ENCODE data around the gene ADPRHL1.
"Not testable (repeated sequence)": the region's sequence is repeated elsewhere in the genome, so short reads cannot be mapped to it uniquely, and the experiment has no call there.

ADPRHL1 gene

DNA sequence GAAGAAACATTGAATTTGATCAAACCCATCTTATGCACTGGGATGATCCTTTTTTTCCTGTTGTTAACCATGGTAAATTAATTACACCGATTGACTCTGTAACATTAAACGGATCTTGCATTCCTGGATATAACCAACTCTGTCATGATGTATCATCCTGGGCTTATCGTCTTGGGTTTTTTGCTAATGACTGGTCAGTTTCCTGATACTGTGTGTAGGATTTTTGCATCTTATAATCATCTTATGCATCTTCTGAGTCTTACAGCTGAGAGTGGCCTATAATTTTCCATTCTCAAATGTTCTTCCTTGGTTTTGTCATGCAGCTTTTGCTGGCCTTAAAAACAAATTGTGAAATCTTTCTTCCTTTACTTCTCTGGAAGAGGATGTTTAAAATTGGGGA lies 24.4 kb upstream of the ADPRHL1 start:
- DNase-seq, result no peak

DNA sequence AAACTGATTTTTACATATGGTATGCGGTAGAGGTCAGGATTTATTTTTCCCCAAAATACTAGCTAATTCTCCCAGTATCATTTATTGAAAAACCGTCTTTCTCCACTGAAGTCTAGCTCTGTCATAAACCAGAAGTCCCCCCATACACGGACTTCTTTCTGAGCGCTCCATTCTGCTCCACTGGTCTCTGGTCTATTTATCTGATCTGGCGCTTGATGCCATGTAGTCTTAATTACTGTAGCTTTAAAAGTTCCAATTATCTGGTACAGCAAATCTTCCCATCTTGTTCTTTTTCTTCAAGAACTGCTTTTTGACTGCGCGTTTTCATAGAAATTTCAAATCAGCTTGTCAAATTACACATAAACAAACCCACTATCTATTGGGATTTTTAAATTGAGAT lies 23.5 kb upstream of the ADPRHL1 start:
- DNase-seq, result no peak

DNA sequence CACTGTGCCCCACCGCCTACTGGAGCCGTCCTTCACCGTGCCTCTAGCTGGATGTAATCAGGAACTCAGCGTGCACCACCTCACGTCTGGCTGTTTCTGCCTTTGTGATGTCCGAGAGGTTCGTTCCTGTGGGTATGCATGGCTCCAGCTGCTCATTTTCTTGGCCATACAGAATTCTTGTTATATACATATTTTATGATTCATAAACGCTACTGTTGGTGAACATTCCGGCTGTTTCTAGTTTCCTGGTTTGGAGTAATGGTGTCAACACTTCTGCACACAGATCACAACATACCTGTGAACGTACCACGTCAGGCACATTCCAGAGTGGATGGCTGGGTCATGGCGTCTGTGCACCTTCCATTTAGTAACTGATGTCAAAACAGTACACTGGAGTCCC lies 22.6 kb upstream of the ADPRHL1 start:
- no peak for DNase-seq

DNA sequence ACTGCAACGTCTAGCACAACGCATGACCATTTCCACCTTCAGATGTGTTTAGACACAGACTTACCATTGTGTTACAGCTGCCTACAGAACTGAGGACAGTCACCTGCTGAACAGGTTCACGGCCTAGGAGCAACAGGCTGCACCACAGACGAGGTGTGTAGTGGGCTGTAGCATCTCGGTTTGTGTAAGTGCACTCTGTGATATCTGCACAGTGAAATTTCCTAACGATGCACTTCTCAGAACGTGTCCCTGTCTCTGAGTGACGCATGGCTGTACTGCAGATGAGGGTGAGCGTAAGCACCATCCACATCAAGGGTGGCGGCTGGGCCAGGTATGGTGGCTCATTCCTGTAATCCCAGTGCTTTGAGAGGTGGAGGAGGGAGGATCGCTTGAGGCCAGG lies 22.0 kb upstream of the ADPRHL1 start:
- DNase-seq, result no peak

DNA sequence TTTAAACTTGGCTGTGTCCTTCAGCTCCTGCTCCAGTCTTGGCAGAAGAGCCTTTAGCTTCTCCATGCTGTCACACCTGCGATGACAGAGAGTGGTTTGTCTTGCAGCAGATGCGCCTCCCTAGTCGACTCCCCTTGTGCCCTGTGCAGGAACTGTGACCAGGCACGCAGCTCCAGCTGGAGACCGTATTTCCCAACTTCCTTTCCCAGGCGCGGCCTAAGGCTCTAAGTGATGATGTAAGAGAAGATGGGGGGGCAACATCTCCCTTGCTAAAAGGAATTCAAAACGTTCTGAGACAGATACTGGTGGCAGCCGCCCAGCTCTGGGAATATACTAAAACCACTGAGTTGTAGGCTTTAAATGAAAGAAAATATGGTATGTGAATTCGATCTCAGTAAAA lies 20.9 kb upstream of the ADPRHL1 start:
- DNase-seq, result no peak

DNA sequence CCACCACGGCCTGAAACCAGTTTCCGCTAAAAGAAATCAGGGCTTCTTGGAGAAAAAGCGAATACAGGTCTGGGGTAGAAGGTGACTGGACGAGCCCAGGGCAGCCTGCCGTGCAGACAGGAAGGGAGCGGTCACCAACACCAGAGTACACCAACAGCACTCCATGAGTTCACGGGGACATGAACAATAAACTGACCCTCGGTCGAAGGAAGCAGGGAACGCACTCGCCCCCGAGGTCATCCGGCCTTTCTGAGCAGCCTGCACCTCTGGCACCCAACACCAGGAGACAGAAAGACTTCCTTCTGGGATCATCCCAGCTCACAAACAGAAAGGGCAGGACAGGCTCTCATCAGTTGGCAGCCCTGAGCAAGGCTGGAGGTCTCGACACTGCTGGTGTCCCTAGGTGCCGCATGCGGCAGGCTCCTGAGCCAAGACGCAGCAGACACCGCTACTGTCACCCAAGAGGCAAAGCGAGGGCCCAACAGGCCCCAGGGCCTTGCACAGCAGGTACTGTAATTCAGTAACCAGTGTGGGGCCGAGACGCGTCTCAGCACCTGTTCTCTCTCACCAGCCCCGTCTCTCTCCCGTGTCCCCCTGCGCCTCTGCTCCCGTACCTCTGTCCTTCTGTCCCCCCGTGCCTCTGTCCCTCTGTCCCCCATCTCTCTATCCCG lies 19.2 kb upstream of the ADPRHL1 start:
- DNase-seq, result no peak

DNA sequence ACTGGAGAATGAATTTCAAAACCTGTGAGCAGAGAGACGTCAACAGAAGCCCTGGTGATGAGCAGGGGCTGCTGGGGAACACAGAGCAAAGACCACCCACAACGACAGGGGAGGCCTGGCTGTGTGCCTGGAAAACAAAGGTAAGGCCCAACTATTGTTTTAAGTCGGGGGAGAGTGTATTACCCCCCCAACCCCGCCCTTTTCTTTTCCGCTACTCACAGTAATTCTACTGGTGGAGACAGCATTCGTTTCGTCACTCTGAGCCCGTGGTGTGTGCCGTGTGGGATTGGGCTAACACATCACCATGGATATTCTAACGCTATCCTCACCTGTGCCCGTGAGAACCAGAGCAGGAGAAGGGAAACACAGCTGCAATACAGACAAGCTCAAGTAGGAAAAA lies 18.6 kb upstream of the ADPRHL1 start:
- no peak for DNase-seq

DNA sequence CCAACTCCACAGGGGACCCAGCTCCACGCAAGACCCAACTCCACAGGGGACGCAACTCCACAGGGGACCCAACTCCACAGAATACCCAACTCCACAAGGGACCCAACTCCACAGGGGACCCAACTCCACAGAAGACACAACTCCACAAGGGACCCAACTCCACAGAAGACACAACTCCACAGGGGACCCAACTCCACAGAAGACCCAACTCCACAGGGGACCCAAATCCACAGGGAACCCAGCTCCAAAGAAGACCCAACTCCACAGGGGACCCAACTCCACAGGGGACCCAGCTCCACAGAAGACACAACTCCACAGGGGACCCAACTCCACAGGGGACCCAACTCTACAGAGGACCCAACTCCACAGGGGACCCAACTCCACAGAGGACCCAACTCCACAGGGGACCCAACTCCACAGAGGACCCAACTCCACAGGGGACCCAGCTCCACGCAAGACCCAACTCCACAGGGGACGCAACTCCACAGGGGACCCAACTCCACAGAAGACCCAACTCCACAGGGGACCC lies 17.4 kb upstream of the ADPRHL1 start:
- not testable (repeated sequence) for DNase-seq

DNA sequence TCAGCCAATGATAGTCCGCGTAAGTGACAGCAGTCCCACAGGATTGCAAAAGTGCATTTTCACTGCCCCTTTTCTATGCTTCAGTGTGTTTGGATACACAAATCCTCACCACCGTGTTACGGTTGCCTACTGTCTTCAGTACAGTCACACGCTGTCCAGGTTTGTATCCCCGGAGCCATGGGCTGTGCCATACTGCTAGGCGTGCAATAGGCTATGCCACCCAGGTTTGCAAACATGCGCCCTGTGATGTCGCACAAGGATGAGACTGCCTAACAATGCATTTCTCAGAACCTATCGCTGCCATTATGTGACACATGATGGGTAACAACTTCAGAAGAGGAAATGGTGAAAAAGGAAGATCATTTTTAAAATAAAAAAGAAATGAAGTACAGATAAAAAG lies 16.8 kb upstream of the ADPRHL1 start:
- no peak for DNase-seq

DNA sequence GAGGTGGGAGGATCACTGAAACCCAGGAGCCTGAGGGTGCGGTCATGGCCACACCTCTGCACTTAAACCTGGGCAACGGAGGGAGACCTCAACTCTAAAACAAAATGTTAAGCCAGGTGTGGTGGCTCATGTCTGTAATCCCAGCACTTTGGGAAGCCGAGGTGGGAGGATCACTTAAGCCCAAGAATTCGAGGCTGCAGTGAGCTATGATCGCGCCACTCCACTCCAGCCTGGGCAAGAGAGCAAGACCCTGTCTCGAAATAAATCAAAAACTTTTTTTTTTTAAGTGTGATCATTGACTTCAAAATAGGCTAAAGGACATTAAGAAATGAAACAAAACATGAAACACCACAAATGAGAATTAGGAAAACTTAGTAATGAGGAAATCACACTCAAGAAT lies 16.3 kb upstream of the ADPRHL1 start:
- no peak for DNase-seq

DNA sequence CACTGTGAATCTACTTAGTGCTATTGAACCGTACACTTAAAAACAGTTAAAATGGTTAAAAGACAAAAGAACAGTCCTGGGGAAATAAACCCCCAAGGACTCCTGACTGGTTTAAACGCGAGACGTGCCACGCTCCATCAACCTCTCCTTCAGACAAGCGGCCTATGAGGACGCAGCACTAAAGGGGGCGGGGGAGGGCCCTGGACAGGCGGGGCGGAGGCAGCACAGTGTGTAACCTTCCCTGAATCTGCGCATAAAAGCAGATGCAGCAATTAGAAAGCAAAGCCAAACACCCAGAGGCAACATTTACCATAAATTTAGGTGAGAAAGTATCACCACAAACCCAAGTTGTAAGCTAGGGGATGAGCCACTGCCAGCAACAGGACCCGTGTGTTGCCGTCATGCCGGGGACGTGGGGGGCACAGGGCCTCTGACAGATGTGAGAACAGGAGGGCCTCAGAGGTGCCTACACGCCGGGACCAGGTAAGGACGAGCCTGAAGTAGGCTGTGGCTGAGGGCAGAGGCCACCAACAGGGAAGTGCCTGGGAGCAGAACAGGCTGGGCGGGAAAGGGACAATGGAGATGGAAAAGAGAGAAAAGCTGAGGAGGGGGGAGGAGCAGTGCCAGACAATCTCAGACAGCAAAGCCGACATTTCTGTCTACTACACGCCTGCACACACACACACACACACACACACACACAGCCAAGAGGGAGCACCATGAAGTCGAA lies 15.3 kb upstream of the ADPRHL1 start:
- DNase-seq, result no peak

DNA sequence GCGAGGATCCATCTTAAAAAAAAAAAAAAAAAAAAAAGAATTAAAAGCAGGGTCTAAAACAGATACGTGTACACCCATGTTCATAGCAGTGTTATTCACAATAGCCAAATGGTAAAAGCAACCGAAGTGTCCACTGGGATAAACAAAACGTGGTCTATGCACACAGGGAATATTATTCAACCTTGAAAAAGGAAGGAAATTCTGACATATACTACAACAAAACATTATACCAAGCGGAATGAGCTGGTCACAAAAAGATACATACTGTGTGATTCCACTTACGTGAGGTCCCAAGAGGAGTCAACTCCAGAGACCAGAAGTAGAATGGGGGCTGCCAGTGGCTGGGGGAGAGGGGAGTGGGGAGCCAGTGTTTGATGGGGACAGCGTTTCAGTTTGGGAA lies 14.7 kb upstream of the ADPRHL1 start:
- no peak for DNase-seq

DNA sequence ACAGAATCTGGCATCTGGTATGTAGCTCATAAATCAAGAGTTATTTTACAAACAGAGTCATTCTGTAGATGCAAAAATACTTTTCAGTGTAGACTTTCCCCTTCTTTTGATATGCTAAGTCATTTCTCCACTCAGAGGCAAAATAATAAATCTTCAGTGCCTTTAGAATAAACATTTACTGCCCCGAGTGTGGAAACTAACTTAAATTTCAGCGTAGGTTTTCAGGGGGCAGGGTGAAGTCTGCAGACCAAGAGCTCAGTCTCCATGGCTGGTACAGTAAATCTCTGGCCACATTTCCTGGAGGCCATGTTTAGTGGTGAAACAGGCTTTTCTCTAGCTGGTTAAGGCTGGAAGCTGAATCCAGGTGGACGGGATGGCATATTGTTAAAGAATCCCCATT lies 13.1 kb upstream of the ADPRHL1 start:
- no peak for DNase-seq

DNA sequence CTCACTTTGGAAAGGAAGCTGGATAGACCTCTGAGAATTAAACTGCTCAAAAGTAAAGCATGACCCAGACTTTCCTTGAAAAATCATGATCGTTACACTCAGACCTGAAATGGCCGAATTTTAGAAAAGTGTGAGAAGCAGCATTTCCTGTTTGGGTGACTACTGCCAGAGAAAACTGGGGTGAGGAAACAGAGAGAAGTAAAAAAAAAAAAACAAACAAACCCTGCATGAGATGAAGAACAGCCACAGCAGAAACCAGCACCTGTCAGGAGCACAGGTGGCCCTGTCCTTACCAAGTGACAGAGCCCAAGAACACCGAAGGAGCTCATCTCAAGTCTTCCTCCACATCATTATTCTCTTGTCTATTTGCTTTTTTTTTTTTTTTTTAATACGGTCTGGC lies 12.0 kb upstream of the ADPRHL1 start:
- no peak for DNase-seq

DNA sequence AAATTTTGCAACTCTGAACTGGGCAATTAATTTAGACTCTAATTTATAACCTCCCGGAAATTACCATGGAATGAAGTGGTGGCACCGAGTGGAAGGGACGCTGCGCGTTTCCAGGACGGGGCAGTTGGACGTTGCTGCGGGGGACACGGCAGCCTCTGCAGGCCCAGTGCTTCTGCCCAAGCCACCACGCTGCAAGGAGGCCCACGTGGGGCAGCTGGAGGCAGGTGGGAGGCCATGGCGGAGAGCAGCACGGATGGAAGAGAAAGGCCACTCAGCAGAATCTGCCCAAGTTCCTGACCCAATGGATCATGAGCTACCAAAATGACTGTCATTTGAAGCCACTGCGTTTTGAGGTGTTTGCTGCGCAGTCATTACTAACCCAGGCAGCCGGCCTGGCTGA lies 11.2 kb upstream of the ADPRHL1 start:
- no peak for DNase-seq

DNA sequence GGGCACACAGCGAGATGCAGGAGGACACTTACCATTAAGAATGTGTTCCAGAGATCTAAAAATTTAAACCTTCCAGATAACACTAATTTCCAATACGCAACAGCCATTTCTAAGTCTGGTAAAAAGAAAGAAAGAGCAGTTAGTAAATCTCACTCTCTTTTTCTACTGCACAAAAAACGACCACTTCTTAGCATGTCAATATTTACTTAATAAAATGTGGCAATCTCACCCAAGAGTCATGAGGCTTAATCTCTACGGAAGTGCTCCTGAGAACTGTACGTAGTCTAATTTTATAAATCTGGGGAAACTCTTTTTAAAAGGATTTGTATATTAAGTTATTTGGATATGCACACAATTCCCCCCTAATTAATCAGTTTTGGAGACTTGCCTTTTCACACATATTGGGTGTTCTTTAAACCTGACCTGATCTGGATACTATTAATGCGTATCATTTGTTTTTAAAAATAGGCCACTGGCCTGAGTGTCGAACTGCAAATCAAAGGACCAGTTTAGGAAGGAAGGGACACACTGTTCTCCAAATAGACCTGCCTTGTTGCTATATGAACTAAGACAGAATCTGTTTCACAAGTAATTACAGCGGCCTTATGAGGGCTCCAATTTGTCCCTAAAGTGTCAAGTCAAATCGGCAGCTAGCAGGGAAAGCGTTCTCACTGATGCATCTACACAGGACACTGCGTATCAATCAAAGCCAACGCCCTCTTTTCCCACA lies 7.9 kb upstream of the ADPRHL1 start:
- no peak for DNase-seq

DNA sequence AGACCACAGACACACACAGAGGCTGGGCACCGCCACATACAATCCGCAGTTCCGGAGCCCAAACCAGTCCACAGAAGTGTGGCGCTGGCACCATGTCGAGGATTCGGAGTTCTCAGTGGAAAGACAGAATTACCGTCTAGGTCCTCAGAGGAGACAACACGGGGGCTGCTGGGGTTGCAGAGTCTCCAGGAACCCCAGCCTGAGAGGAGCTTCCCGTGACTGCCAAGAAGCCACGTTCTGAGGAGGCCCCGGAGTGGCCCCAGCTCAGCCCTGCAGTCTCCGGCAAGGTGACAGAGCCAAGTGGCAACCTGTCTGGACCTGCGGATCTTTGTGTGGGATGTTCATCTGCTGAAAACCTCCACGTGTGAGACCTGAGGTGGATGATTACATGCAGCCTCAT lies 7.3 kb upstream of the ADPRHL1 start:
- DNase-seq, result no peak

DNA sequence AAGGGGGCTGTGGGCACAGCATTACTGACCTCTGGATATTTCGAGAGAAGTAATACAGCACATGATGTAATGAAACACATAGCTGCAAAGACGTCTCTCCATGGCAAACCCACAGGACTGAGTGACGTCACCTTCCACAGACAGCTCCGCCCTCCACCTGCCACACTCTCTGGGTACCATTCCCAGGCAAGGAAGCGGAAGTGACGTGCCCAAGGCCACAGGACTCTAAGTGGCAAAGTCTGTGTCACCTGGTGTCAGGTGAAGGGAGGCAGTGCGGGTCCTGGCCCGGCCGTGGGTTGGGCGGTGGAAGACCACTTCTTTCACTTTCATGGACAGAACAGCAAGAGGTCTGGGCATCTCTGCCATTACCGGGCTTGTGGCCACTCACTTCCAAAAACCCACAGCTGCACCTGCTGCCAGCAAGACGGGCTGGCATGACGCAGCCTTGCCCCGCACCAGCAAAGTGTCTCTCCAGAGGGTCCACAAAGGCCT lies 6.8 kb upstream of the ADPRHL1 start:
- no peak for DNase-seq

DNA sequence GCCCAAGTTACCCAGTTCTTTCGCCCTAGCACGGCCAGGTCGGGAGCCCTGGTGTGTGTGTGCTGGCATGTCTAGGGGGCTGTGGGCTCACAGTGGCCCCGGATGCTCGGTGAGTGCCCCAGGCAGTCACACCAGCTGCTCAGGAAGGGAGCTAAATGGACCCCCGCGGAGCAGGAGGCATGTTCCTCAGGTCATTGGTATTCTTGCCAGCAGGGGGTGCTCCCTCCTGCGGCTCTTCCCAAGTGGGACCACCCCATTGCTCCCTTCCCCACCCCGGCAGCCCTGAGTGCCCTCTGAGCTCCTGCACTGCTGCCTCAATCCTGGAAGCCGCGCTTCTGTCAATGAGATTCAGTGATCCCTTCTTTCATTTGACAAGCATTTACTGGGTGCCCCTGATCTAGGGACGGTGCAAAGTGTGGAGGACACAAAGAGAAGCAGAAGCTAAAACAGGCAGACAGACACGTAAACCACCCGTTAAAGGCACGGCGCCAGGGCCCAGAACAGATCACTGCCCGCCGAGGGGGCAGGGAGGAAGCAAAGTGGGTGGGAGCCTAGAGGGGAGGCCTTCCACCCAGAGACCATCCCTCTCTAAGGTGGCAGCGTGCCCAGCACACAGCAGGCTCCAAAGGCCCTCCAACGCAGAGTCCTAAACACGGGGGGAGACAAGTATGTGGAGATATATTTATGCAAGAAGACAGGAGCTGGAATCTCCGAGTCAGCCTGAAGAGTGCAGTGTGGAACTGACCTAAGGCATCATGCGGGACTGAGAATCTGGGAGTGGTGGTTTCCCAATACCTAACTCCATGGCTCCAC lies 5.2 kb upstream of the ADPRHL1 start:
- DNase-seq, result no peak

DNA sequence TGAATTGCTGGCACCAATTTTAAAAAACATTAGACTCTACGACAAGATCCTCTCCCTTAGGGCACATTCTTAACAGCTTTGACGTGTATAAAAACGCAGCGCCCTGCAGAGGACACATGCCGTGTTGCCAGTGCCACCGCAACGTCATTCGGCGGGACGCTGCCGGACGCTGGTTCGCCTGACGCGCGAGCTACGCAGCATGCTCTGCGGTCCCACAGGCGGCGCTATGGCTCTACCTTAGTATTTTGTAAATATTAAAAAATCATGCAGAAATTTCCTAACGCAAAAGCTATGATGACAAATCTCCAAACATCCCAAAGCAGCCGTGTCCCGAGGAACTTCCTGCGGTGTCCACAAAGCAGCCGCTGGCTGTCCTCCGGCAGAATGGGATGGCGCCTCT lies 4.2 kb upstream of the ADPRHL1 start:
- DNase-seq, result no peak

DNA sequence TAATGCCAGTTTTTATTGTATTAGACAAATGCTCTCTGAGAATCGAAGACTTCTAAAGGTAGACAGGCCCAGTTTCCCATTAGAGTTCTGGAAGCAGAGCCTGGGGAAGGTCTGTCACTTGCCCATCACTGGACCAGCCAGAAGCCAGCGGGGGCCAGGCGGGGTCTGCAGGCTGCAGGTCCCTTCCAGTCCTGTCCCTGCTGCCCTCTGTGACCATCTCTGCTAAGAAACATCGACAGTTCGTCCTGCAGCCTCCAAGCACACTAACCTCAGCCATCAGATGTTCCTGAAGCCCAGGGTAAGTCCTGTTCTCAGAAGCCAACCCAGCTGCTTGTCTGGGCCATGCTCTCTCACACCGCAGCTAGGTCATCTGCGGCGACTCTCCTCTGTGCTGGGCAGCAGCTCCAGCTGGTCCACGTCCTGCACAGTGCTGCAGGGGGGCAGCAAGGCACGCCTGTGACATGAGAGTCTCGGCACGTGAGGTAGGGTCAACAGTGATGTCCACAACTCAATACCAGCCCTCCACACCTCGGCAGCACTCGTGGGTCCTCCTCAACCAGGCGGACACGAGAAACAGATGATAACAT lies 2.9 kb upstream of the ADPRHL1 start:
- DNase-seq, result no peak

DNA sequence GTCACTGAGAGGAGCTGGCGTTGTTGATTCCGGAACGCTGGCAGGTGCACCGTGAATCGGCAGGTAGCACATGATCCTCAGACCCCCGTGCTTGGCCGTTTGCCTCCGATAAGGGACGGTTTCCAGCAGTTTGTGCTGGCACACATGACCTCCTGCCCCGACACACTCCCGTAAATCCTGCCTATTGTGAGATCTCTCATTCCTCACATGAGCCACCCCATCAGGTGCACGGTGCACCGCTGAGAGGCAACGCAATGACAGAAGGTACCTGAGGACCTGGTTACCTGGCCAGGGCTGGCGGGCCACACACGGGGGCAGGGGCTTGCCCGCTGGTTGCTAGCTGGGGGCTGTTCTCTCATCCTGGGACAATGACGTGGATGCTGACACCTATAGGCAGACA lies 2.1 kb upstream of the ADPRHL1 start:
- DNase-seq, result no peak

DNA sequence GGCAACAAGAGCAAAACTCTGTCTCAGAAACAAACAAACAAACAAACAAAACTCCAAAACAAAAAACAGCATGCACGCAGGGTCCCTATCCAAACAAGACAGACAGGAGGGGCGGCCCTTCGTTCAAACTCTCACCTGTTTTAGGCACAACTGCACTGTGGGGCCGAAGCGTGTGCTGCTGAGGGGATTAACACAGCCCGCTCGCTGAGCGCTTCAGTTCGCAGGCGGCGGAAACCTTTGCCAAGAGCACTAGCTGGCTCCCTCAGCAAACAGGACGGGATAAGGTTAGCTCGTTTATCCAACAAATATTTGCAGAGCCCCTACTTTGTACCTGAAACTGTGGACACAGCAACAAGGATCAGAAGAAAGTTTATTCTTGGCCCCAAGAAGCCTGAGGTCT lies 1.6 kb upstream of the ADPRHL1 start:
- DNase-seq, result no peak
